ENCODE measurements around the gene SCML1. TPM values are rescaled to one million over a fixed set of nuclear protein-coding genes. Genes with fewer than 3 reads are reported as not detected.

SCML1 gene
- 6.5 and 10.9 TPM in 2 replicates for total RNA-seq

GRCh38 chrX:17736856-17737709 lies at the start of gene SCML1:
Gene SCML1, plus strand, starts transcription at chrX:17737493. Its CDS starts 6,694 bp downstream, at chrX:17744187.

Other genes starting within 250 kb of the SCML1 start
- gene RAI2, start 123.8 kb downstream of the SCML1 start, total RNA-seq = 0.07 TPM in 1 of 2 replicates, not detected in the other

Data from nasal cavity respiratory epithelium epithelial cell of viscerocranial mucosa (primary cell).